Endometrium (tissue), 2 donors: ENCODE measurements around the gene MEIKIN.
"Not testable (repeated sequence)": the region's sequence is repeated elsewhere in the genome, so short reads cannot be mapped to it uniquely, and the experiment has no call there.

Experiments used
- FAIRE-seq: peaks from 2 replicates; lab custom pipeline; 2012; peaks lifted over from hg19 to GRCh38; lab: Jason Lieb, UNC
- donor health status: control.
- donor health status: control.

MEIKIN gene

GRCh38 chr5:131902266-131902665, 43.2 kb downstream of the MEIKIN start:
- FAIRE-seq, result not testable (repeated sequence)

DNA sequence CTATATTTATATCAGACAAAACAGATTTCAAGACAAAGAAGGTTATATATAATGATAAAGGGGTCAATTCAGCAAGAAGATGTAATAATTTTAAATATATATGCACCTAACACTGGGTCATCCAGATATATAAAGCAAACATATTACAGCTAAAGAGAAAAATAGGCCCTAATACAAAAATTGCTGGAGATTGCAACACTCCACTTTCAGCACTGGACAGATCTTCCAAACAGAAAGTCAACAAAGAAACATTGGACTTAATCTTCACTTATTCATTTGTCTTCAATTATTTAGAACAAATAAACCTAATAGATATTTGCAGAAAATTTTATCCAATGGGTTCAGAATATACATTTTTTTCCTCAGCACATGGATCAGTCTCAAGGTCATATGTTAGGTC, 45.8 kb downstream of the MEIKIN start:
- no peak for FAIRE-seq

DNA sequence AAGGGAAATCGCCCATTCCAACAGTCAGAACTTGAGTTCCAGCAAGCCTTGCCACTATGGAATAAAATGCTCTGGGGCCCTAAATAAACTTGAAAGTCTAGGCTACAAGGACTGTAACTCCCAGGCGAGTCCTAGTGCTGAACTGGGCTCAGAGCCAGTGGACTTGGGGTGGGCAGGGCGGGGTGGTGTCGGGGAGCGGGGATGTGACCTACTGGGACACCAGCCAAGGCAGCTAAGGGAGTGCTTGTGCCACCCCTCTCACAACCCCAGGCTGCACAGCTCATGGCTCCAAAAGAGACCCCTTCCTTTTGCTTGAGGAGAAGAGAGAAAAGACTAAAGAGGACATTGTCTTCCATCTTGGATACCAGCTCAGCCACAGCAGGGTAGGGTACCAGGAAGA, 61.5 kb downstream of the MEIKIN start:
- no peak for FAIRE-seq

DNA sequence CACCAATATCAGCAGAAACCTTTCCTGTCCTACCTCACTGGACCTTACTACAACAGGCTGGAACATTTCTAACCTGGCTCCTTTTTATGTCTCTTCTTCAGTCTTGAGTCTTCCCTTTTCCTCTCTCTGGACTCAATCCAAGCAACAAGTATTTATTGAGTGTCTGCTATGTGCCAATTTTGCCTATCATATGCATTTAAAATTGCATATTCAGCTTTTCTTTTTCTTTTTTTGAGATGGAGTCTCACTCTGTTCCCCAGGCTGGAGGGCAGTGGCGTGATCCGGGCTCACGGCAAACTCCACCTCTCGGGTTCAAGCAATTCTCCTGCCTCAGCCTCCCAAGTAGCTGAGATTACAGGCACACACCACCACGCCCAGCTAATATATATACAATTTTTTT, 65.8 kb downstream of the MEIKIN start:
- FAIRE-seq, result no peak

- FAIRE-seq, result no peak
These were observed 67.6 kb downstream of the MEIKIN start for GRCh38 chr5:131877873-131878272.

GRCh38 chr5:131871251-131871650, 74.2 kb downstream of the MEIKIN start:
- not testable (repeated sequence) for FAIRE-seq

DNA sequence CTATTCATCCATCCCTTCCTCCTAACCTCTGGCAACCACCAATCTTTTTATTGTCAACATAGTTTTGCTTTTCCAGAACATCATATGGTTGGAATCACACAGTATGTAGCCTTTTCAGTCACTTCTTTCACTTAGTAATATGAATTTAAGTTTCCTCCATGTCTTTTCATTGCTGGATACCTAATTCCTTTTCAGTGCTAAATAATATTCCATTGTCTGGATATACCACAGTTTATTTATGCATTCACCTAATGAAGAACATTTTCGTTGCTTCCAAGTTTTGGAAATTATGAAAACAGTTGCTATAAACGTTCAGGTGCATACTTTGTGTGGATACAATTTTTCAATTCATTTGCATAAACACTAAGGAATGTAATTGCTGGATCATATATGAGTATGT, 77.9 kb downstream of the MEIKIN start:
- FAIRE-seq, result no peak

- FAIRE-seq, result no peak
These were observed 81.8 kb downstream of the MEIKIN start for GRCh38 chr5:131863700-131864099.

DNA sequence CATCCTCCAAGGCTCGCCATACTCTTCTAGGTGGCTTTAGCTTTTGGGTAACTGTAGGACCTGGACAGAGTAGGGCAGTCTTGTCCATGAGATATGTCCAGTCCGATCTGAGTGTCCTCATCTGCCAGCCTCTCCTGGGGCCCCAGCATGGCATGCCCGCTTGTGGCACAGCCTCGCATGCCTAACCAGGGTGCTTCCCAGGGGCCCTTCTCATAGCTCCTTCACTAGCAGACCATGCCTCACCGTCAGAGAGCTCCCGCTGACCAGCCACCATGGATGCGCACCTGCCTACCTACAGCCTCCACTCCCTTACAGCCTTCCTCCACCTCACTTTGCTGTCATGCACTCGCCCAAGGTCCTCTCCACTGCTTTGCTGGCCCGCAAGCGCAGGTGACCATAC, 88.1 kb downstream of the MEIKIN start:
- no peak for FAIRE-seq

DNA sequence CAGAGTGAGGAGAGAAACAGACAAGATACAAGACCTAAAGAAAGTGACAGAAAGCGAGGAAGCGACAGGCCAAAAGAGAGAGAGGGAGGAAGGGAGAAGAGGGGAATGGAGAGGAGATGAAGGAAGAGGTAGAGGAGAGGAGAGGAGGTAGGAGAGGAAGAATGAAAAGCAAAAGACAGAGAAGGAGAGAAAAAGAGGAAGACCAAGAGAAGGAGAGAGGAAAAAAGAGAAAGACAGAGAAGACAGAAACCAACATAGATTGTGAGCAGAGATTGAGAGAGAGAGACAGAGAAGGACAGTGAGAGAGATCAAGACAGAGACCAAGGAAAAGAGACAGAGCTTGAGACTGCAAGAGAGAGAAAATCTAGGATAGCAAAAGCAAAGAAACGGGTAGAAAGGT, 90.0 kb downstream of the MEIKIN start:
- FAIRE-seq, result no peak

- FAIRE-seq, result no peak
These were observed 91.3 kb downstream of the MEIKIN start for GRCh38 chr5:131854134-131854533.

DNA sequence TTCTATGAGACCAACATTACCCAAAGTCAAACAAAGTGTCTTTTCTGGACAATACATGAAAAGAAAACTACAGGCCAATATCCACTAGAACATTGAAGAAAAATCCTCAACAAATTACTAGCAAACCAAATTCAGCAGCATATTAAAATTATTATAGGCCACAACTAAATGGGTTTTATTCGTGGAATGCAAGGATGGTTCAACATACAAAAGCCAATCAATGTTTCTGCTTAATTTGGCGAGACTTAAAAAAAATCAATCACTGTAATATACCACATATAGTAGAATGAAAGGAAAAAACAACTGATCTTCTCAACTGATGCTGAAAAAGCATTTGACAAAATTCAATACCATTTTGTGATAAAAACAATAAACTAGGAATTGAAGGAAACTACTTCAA, 96.8 kb downstream of the MEIKIN start:
- no peak for FAIRE-seq

DNA sequence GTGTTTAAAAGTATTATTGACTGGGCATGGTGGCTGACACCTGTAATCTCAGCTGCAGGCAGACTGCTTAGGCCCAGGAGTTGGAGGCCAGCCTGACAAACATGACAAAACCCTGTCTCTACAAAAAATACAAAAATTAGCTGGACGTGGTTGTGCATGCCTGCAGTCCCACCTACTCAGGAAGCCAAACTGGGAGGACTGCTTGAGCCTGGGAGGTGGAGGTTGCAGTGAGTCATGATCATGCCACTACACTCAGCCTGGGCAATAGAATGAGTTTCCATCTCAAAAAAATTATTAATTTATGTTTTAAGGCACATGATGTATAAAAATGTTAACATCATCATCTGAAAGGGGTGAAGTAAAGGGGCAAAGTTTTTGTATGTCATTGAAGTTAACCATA, 98.9 kb downstream of the MEIKIN start:
- FAIRE-seq, result no peak

- no peak for FAIRE-seq
These were observed 99.6 kb downstream of the MEIKIN start for GRCh38 chr5:131845828-131846227.

- FAIRE-seq, result not testable (repeated sequence)
These were observed 102.5 kb downstream of the MEIKIN start for GRCh38 chr5:131842971-131843370.

DNA sequence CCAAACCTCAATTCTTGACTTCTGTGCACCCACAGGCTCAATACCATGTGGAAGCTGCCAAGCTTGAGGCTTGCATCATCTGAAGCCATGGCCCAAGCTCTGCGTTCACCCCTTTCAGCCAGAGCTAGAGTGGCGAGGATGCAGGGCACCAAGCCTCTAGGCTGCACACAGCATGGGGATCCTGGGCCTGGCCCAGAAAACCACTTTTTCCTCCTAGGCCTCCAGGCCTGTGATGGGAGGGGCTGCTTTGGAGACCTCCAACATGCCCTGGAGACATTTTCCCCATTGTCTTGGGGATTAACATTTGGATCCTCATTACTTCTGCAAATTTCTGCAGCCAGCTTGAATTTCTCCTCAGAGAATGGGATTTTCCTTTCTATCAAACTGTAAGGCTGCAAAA, 112.8 kb downstream of the MEIKIN start:
- FAIRE-seq, result not testable (repeated sequence)

- no peak for FAIRE-seq
These were observed 120.0 kb downstream of the MEIKIN start for GRCh38 chr5:131825404-131826013.

- no peak for FAIRE-seq
These were observed 120.8 kb downstream of the MEIKIN start for GRCh38 chr5:131824631-131825030.

DNA sequence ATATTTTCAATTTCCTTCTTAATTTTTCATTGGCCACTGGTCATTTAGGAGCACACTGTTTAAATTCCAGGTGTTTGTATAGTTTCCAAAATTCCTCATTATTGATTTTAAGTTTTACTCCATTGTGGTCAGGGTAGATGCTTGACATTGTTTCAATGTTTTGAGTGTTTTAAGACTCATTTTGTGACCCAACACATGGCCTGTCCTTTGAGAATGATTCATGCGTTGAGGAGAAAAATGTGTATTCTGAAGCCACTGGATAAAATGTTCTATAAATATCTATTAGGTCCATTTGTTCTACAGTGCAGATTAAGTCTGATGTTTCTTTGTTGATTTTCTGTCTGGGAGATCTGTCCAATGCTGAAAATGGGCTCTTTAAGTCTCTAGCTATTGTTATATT, 124.2 kb downstream of the MEIKIN start:
- FAIRE-seq, result no peak

DNA sequence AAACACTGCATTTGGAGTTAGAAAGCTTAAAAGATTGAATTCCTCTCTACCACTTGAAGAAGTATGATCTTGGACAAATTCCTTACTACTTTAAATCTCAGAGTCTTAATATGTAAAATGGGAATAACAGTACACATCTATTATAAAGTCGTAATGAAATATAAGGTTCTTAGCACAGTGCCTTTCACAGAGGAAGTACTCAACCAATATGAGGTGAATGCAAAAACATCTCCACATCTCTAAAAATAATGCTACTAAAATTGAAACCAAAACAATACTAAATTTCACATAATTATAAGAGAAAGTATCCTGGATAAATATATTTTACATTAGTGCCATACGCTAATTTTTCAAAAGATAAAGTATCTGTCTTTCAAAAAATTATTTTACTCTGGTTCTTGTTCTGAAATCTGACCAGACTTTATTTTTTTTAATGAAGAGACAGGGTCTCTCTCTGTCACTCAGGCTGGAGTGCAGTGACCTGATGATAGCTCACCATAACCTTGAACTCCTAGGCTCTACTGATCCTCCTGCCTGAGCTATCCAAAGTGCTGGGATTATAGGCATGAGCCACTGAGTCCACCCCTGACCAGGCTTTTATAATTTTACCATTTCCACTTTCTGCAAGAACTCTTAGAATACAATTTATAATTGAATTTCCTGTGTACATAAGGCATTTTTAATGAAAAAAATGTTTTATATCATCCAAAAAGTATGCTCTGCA, 127.3 kb downstream of the MEIKIN start:
- FAIRE-seq, result no peak

DNA sequence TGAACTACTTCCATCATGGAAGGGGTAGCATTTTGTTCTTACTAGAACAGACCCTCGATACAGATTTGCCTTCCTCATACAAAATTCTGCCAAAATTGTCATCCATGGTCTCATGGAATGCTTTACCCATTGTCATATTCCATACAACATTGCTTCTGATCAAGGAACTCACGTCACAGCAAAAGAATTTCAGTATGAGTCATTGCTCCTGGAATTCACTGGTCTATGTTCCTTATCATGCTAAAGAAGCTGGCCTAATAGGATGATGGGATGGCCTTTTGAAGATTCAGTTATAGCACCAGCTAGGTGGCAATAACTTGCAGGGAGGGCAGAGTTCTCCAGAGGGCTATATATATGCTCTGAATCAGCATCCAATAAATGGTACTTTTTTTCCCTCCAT, 130.5 kb downstream of the MEIKIN start:
- FAIRE-seq, result no peak

GRCh38 chr5:131812371-131813160, 132.9 kb downstream of the MEIKIN start:
- FAIRE-seq, result no peak

DNA sequence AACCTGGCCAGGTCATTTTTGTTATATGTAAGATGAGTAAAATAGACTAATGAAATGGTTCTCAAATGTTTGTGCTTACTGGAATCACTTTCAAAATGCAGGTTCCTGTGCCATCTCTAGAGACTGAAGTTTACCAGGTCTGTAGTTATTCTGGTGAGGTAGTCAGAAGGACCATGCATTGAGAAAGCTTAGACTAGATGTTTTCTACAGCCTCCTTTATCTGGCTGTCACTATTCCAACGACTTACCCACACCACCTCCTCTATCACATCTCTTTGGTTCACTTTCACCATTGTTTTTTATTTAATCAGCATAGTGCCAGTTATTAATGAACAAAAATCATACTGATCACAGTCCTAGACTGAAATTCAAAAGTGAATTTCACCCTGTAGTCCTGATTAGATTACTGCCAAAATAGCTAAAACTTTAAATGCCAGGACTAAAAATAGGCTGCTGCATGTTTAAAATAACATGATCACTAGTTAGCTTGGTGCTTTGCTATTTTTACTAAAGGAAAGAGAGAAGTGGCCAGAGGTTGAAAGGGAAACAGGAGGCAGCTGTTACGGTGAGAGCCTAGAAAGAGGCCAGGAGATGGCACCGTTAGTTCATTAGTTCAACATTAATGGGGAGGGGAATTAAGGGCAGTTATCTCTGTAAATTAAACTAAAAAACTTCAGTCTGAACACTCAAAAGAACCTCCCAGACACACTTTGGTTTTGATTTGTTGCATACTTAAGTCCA, 134.8 kb downstream of the MEIKIN start:
- no peak for FAIRE-seq
